ENCODE results near the gene ANXA4.

ANXA4 gene

DNA sequence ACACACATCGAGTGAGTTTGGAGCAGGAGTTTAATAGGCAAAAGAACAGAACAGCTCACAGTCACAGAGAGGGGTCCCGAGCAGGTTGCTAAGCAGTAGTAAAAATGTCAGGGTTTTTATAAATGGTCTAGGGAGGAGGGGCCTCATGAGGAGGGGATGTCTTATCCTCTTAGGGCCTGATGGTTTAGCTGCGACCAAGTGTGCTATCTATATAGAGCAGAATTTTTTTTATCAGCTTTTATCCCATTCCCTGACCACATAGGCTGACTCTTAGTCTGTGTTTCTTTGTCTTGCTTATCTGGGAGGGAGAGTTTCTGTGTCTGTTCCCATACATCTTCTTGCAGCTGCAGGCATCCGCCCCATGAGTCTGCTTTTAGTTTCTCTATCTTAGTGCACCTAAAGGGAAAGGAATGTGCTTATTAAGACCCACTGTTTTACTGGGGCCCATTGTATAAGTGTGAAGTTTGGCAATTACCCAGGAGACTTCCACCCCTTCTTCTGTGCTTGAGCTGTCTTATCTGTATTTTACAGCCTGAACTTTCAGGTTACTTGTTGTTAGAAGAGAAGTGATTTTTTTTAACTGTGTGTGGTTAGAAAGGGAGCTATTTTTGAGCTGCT is 57.1 kb downstream of the ANXA4 start:
- TF ChIP-seq FOXM1 (IDR thresholded peaks at IDR 0.05; ENCODE audit: borderline replicate concordance, low read depth) (no peak), TAF1 (IDR thresholded peaks at IDR 0.05; ENCODE audit: low read depth) (no peak), REST (IDR thresholded peaks at IDR 0.05; ENCODE audit: low read depth) (no peak), CREB1 (IDR thresholded peaks at IDR 0.05; ENCODE audit: low read depth) (no peak), EGR1 (IDR thresholded peaks at IDR 0.05) (no peak), EP300 (IDR thresholded peaks at IDR 0.05; ENCODE audit: borderline replicate concordance) (no peak), CEBPB (IDR thresholded peaks at IDR 0.05) (no peak), RAD21 (IDR thresholded peaks at IDR 0.05; ENCODE audit: low read depth) (no peak), ZBTB7A (IDR thresholded peaks at IDR 0.05; ENCODE audit: low read depth) (no peak), YY1 (IDR thresholded peaks at IDR 0.05; ENCODE audit: low read depth) (no peak), TCF12 (IDR thresholded peaks at IDR 0.05; ENCODE audit: low read depth) (no peak), TEAD4 (IDR thresholded peaks at IDR 0.05) (no peak), NFIC (IDR thresholded peaks at IDR 0.05) (no peak)
- TF ChIP-seq, protein P1, sequence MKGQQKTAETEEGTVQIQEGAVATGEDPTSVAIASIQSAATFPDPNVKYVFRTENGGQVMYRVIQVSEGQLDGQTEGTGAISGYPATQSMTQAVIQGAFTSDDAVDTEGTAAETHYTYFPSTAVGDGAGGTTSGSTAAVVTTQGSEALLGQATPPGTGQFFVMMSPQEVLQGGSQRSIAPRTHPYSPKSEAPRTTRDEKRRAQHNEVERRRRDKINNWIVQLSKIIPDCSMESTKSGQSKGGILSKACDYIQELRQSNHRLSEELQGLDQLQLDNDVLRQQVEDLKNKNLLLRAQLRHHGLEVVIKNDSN (IDR thresholded peaks at IDR 0.05), result no peak
- TF ChIP-seq, protein P2, sequence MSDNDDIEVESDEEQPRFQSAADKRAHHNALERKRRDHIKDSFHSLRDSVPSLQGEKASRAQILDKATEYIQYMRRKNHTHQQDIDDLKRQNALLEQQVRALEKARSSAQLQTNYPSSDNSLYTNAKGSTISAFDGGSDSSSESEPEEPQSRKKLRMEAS (IDR thresholded peaks at IDR 0.05), result no peak

DNA sequence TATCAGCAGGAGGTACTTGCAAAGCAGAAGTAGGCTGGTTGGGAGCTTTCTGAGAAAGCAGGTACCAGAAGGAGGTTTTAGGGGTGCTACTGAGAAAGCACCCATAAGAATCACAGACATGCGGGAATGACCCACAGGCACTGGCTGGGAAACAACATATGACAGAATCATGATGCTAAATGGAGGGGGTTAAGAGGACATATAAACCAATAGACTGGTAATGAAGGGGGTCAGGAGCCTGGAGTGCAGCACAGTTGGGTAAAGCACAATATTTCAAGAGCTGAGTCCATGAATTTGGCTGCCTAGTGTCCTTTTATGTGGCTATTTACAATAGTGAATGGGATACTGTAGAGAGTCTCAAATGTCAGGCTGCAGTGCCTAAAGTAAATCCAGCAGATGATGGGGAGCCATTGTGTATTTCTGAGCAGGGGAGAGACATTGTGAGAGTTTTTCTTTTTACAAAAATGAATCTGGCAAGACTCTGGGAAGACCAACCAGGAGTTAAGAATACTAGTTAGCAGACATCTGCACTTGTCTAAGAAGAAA is 59.9 kb downstream of the ANXA4 start:
- no peak for TF ChIP-seq TEAD4 (IDR thresholded peaks at IDR 0.05)
- TF ChIP-seq EGR1 (IDR thresholded peaks at IDR 0.05), result no peak
- TF ChIP-seq NFIC (IDR thresholded peaks at IDR 0.05), result no peak
- no peak for TF ChIP-seq ZBTB7A (IDR thresholded peaks at IDR 0.05; ENCODE audit: low read depth)
- TF ChIP-seq FOXM1 (IDR thresholded peaks at IDR 0.05; ENCODE audit: borderline replicate concordance, low read depth), result no peak
- no peak for TF ChIP-seq TAF1 (IDR thresholded peaks at IDR 0.05; ENCODE audit: low read depth)
- no peak for TF ChIP-seq EP300 (IDR thresholded peaks at IDR 0.05; ENCODE audit: borderline replicate concordance)
- no peak for TF ChIP-seq CEBPB (IDR thresholded peaks at IDR 0.05)
- TF ChIP-seq YY1 (IDR thresholded peaks at IDR 0.05; ENCODE audit: low read depth), result no peak
- no peak for TF ChIP-seq RAD21 (IDR thresholded peaks at IDR 0.05; ENCODE audit: low read depth)
- TF ChIP-seq, protein P2 (IDR thresholded peaks at IDR 0.05), result no peak
- TF ChIP-seq REST (IDR thresholded peaks at IDR 0.05; ENCODE audit: low read depth), result no peak

DNA sequence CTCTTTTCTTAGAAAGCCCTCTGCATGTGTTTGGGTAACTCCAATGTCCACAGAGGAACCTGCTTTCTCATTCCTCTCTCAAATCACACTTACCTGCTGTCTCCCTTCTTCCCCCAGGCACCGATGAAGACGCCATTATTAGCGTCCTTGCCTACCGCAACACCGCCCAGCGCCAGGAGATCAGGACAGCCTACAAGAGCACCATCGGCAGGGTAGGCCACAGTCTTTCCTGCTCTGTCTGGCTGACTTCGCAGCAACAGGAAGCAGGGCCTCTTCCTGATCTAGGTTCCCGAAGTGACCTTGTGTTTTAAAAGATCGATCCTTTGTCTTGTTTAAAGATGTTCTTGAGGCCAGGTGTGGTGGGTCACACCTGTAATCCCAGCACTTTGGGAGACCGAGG is 62.5 kb downstream of the ANXA4 start:
- TF ChIP-seq TAF1 (IDR thresholded peaks at IDR 0.05; ENCODE audit: low read depth) (no peak), FOXM1 (IDR thresholded peaks at IDR 0.05; ENCODE audit: borderline replicate concordance, low read depth) (no peak), ZBTB7A (IDR thresholded peaks at IDR 0.05; ENCODE audit: low read depth) (no peak), REST (IDR thresholded peaks at IDR 0.05; ENCODE audit: low read depth) (no peak), RAD21 (IDR thresholded peaks at IDR 0.05; ENCODE audit: low read depth) (no peak), TCF12 (IDR thresholded peaks at IDR 0.05; ENCODE audit: low read depth) (no peak), NFIC (IDR thresholded peaks at IDR 0.05) (no peak), CREB1 (IDR thresholded peaks at IDR 0.05; ENCODE audit: low read depth) (no peak)
- TF ChIP-seq, protein P2 (IDR thresholded peaks at IDR 0.05), result no peak
- TF ChIP-seq, protein P1 (IDR thresholded peaks at IDR 0.05), result no peak

GRCh38 chr2:69805887-69806286 is 64.0 kb downstream of the ANXA4 start:
- TF ChIP-seq RAD21 (IDR thresholded peaks at IDR 0.05; ENCODE audit: low read depth), result no peak
- TF ChIP-seq, protein P1 (IDR thresholded peaks at IDR 0.05), result no peak
- TF ChIP-seq YY1 (IDR thresholded peaks at IDR 0.05; ENCODE audit: low read depth), result no peak
- no peak for TF ChIP-seq EP300 (IDR thresholded peaks at IDR 0.05; ENCODE audit: borderline replicate concordance)
- TF ChIP-seq TEAD4 (IDR thresholded peaks at IDR 0.05), result no peak
- TF ChIP-seq NFIC (IDR thresholded peaks at IDR 0.05), result no peak
- no peak for TF ChIP-seq CREB1 (IDR thresholded peaks at IDR 0.05; ENCODE audit: low read depth)
- TF ChIP-seq ZBTB7A (IDR thresholded peaks at IDR 0.05; ENCODE audit: low read depth), result no peak
- TF ChIP-seq, protein P2 (IDR thresholded peaks at IDR 0.05), result no peak
- no peak for TF ChIP-seq FOXM1 (IDR thresholded peaks at IDR 0.05; ENCODE audit: borderline replicate concordance, low read depth)
- TF ChIP-seq TAF1 (IDR thresholded peaks at IDR 0.05; ENCODE audit: low read depth), result no peak
- no peak for TF ChIP-seq TCF12 (IDR thresholded peaks at IDR 0.05; ENCODE audit: low read depth)

Measured in Ishikawa (cell line).